OCI-M1 (cell line): ENCODE results near the gene TRDMT1.

ENCODE experiments used
- DNase-seq: peaks from one replicate; lab custom pipeline; 2025; lab: John Stamatoyannopoulos, UW

TRDMT1 gene

GRCh38 chr10:17098012-17098411 lies 103.5 kb downstream of the TRDMT1 start:
- no peak for DNase-seq
